H1 (cell line): ENCODE results near the gene TEDC1.

Source experiments
- CREB1 ChIP-seq: IDR thresholded peaks from 2 replicates; pipeline ENCODE4 v1.6.1; 2012; ENCODE audit warnings: inconsistent platforms
- CTCF ChIP-seq, 3 experiments: IDR thresholded peaks; 1 replicate in 2 of 3; 2 replicates in 1 of 3; pipeline versions ENCODE4 v1.5.1 to v1.6.1; 2011; ENCODE audit warnings: low read length in 3 of 3, mild to moderate bottlenecking in 3 of 3, inconsistent platforms in 2 of 3, low read depth in 1 of 3, moderate library complexity in 1 of 3; ENCODE audit not compliant: insufficient read depth in 1 of 3; ENCODE audit errors: control extremely low read depth in 1 of 3
- EP300 ChIP-seq, 2 experiments: IDR thresholded peaks; 1 replicate in 1 of 2; 2 replicates in 1 of 2; pipeline ENCODE4 v1.6.1; 2011 to 2012; ENCODE audit warnings: low read depth in 2 of 2, low read length in 2 of 2, mild to moderate bottlenecking in 2 of 2, borderline replicate concordance in 1 of 2, inconsistent platforms in 1 of 2, moderate library complexity in 1 of 2
- EZH2 ChIP-seq: fragments of 200-600 bp; sonication (generic); IDR thresholded peaks from 2 replicates; pipeline ENCODE4 v1.7.1; 2012; ENCODE audit warnings: low read depth, mild to moderate bottlenecking, moderate library complexity, low read length, inconsistent platforms; ENCODE audit not compliant: severe bottlenecking
- GABPA ChIP-seq: IDR thresholded peaks from 2 replicates; pipeline ENCODE4 v1.6.1; 2011; ENCODE audit warnings: mild to moderate bottlenecking, low read length, moderate library complexity, borderline replicate concordance; ENCODE audit not compliant: insufficient read depth
- GTF2F1 ChIP-seq: IDR thresholded peaks from 2 replicates; pipeline ENCODE4 v1.6.1; 2012; ENCODE audit warnings: low read depth, low read length, improper control_type of control experiment, borderline replicate concordance
- JUN ChIP-seq: IDR thresholded peaks from 2 replicates; pipeline ENCODE4 v1.6.1; 2011; ENCODE audit warnings: low read depth, mild to moderate bottlenecking, improper control_type of control experiment, low read length
- POLR2AphosphoS5 ChIP-seq: IDR thresholded peaks from 2 replicates; pipeline ENCODE4 v1.6.1; 2011; ENCODE audit warnings: low read depth, low read length

- TF ChIP-seq JUN = no peak
- TF ChIP-seq GTF2F1 = no peak
- no peak for TF ChIP-seq GABPA
- TF ChIP-seq EZH2 = no peak
- TF ChIP-seq POLR2AphosphoS5 = no peak
- TF ChIP-seq CTCF (IDR thresholded peaks at IDR 0.05; ENCODE audit: control extremely low read depth in 1 of 3, insufficient read depth in 1 of 3, low read depth in 1 of 3, low read length in 3 of 3) = no peak
- no peak for TF ChIP-seq CREB1
- TF ChIP-seq EP300 (IDR thresholded peaks at IDR 0.05; ENCODE audit: borderline replicate concordance in 1 of 2, low read depth in 2 of 2, low read length in 2 of 2) = no peak
These were observed 14.1 kb downstream of the TEDC1 start for GRCh38 chr14:105505101-105505500.
